GM10266 (cell line): ENCODE measurements around the gene FAM25G.

Experiments used
- DNase-seq: peaks from one replicate; pipeline ENCODE4 v3.0.0; 2012; ENCODE audit errors: extremely low spot score
- TF ChIP-seq, protein P1 (sequence below): IDR thresholded peaks from 2 replicates; pipeline ENCODE4 v1.5.1; 2012; ENCODE audit warnings: mild to moderate bottlenecking, low read depth; ENCODE audit not compliant: control insufficient read depth, insufficient read depth; ENCODE audit errors: missing control alignments

Gene FAM25G

DNA sequence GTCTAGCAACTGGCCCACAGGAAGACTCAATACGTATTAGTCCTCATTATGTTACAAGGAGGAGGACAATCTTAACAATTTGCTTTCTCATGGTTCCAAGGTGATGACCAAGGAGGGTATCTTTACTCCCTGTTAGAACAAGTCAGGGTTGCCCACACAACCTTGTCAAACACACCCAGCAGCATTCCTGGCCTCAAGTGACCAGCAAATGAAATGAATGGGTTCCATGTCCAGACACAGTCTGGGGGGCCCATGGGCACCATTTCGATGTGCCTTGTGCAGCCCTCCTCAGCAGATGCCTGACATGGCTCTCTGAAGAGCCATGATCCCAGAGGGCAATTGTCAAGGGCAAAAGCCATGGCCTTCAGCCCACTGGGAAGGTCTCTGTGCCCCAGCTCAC is 48.4 kb downstream of the FAM25G start:
- TF ChIP-seq, protein P1, sequence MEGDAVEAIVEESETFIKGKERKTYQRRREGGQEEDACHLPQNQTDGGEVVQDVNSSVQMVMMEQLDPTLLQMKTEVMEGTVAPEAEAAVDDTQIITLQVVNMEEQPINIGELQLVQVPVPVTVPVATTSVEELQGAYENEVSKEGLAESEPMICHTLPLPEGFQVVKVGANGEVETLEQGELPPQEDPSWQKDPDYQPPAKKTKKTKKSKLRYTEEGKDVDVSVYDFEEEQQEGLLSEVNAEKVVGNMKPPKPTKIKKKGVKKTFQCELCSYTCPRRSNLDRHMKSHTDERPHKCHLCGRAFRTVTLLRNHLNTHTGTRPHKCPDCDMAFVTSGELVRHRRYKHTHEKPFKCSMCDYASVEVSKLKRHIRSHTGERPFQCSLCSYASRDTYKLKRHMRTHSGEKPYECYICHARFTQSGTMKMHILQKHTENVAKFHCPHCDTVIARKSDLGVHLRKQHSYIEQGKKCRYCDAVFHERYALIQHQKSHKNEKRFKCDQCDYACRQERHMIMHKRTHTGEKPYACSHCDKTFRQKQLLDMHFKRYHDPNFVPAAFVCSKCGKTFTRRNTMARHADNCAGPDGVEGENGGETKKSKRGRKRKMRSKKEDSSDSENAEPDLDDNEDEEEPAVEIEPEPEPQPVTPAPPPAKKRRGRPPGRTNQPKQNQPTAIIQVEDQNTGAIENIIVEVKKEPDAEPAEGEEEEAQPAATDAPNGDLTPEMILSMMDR: no peak
- no peak for DNase-seq

DNA sequence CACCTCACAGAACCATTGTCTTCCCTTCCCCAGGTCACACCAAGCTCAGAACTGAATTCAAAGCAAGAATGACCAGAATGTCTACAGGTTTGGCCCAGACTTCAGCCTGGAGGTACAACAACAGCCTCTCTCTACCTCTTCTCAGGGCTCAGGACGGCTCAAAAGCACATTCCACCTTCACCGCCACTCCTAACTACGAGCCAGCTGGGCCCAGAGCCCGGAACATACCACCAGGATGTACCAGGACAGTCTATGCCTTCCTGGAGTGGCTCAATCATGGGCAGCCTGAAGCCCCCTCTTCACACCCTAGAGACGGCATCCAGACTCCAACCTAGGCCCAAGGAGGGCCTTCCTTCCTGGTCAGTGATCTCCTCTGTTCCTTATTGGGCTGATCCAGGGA is 49.1 kb downstream of the FAM25G start:
- no peak for DNase-seq
- TF ChIP-seq, protein P1: no peak

DNA sequence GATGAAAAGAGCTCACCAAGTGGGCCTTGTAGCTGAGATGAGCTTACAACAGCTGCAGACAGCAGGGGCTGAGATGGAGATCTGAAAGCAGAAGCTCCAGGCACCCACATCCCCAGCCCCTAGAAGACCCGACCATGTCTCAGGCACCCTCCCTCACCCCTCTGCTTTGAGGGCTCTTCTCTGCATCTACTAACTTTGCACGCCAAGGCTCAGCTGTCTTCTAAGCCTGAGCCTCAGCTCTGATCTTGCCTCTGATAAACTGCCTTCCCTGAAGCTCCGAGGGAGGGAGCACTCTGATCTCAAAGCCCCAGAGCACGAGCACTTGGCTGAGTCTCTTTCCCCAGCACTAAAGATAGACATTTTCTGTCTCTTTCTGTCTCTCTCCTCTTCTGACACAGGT is 49.6 kb downstream of the FAM25G start:
- no peak for DNase-seq
- TF ChIP-seq, protein P1: no peak

DNA sequence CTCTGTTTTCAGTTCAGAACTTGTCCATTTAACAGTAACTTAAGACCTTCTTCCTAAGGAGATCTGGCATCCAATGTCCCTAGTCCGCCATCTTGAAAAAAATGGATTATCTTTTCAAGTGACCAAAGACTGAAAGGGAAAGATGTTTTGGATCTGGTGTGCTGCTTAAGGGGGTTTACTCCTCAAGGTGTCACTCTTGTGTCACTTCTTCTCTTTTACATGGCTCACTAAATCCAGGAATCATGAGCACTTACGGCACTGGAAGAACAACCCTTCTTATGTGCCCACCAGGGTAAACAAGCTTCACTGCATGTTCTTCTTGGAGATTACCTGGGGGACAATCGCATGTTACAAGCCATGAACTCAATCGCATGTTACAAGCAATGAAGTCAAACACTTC is 51.3 kb downstream of the FAM25G start:
- TF ChIP-seq, protein P1: no peak
- no peak for DNase-seq

DNA sequence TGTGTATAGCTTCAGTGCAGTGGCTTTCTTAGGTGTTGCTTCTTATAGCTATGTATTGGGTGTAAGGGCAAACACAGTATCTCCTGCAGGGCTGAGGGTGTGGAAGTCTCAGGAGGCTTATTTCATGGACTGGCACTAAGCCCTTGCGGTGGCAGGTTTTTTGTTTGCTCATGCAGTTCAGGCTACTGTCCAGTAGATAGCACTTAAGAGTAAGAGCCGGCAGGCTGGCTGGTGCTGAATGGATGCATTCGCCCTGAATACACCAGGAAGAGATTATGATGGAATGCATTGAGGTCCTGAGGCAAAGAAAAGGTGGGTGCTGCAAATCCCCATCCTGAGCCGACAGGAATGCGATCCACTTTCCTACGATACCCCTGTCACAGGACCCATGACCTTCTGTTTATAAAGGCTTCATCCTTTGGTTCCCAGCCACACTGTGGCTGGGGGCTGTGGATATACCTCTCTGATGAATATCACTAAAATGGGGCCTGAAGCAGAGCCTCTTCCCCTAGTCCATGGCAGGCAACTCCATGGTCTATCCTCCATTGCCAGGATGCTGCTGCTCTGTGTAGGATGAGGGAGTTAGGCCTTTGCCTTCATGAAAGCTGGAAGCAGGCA is 52.5 kb downstream of the FAM25G start:
- DNase-seq: no peak
- TF ChIP-seq, protein P1: peak; percentile 13
